Activated CD4-positive, alpha-beta T cell treated with anti-CD3 and anti-CD28 coated beads for 1 hour (primary cell): Measurements from ENCODE around the gene SASH1.

Experiments
- DNase-seq: peaks from one replicate; pipeline ENCODE4 v3.0.0-alpha.2; 2020

Gene SASH1

DNA sequence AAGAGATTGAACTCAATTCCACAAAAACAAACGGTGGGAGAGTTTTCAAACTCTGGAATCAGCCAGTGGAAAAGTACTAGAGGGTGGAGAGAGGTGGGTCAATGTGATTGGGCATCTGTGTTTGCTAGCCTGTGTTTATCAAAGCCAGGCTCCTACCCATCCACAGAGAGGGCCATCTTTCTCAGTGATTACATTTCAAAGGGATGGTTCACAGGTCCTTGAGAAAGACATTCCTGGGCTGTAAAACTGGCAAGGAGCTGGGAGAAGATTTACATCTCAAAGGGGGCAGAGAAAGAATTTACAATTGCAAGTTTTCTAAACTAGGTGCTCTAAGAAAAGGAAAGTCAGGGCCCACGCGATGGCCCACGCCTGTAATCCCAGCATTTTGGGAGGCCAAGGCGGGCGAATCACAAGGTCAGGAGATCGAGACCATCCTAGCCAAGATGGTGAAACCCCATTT lies 257.4 kb downstream of the SASH1 start:
- no peak for DNase-seq
